Right renal cortex interstitium (tissue), 3 donors: ENCODE data around the gene LCOR. TPM values are rescaled to one million over a fixed set of nuclear protein-coding genes. Genes with fewer than 3 reads are reported as not detected.
"Not testable (repeated sequence)": the region's sequence is repeated elsewhere in the genome, so short reads cannot be mapped to it uniquely, and the experiment has no call there.

Experiments used
- DNase-seq, 3 donors: peaks; one replicate each; pipeline ENCODE4 v3.0.0-alpha.2; 2013; ENCODE audit warnings: low read depth in 3 of 3, low spot score in 2 of 3
- polyA plus RNA-seq, 3 donors: library from polyadenylated mRNA; unstranded; fragments of 120-200 nt; gene quantifications; one replicate each; pipeline ENCODE4 v1.2.1, GENCODE V29; 2013; ENCODE audit not compliant: insufficient read length in 3 of 3

Gene LCOR
- polyA plus RNA-seq, 3 donors, result 26.5 to 28.5 (median 28.5) TPM

- no peak for DNase-seq
Observed at GRCh38 chr10:96838529-96838928, 6.4 kb downstream of the LCOR start.

- DNase-seq, result no peak
Observed at GRCh38 chr10:96840841-96841518, 8.9 kb downstream of the LCOR start.

- DNase-seq, result no peak
Observed at GRCh38 chr10:96842896-96843723, 11.0 kb downstream of the LCOR start.

- no peak for DNase-seq
Observed at GRCh38 chr10:96843823-96844222, 11.7 kb downstream of the LCOR start.

DNA sequence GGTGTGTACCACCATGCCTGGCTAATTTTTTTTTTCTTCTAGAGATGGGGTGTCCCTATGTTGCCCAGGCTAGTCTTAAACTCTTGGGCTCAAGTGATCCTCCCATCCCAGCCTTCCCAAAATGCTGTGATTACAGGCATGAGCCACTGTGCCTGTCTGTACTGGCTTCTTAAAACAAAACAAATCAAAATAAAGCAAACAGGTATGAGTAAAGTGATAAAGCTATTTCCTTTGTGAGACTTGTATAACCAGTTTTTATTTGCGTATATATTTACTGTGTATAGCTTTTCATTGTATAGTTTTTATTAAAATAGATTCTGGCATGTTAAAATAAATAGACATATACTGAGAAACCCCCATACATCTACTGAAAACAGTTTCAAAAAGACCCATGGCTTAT, 14.3 kb downstream of the LCOR start:
- no peak for DNase-seq

GRCh38 chr10:96846926-96847325, 14.8 kb downstream of the LCOR start:
- DNase-seq, result no peak

DNA sequence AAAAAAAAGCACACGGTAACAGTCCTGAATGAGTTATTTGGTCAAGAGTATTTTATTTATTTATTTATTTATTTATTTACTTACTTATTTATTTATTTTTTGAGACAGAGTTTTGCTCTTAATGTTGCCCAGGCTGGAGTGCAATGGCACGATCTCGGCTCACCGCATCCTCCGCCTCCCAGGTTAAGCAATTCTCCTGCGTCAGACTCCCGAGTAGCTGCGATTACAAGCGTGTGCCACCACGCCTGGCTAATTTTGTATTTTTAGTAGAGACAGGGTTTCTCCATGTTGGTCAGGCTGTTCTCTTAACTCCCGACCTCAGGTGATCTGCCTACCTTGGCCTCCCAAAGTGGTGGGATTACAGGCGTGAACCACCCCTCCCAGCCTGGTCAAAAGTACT, 15.3 kb downstream of the LCOR start:
- not testable (repeated sequence) for DNase-seq

- no peak for DNase-seq
Observed at GRCh38 chr10:96850113-96850512, 18.0 kb downstream of the LCOR start.

DNA sequence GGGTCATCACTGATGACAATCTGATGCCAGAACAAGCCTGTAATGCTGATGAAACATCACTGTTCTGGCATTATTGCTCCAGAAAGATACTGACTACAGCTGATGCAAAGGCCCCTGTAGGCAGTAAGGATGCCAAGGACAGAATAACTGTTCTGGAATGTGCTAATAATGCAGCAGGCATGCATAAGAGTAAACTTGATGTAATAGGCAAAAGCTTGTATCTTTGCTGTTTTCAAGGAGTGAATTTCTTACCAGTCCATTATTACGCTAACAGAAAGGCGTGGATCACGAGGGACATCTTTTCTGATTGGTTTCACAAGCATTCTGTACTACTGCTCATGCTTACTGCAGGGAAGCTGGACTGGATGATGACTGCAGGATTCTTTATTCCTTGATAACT, 18.7 kb downstream of the LCOR start:
- DNase-seq, result no peak

DNA sequence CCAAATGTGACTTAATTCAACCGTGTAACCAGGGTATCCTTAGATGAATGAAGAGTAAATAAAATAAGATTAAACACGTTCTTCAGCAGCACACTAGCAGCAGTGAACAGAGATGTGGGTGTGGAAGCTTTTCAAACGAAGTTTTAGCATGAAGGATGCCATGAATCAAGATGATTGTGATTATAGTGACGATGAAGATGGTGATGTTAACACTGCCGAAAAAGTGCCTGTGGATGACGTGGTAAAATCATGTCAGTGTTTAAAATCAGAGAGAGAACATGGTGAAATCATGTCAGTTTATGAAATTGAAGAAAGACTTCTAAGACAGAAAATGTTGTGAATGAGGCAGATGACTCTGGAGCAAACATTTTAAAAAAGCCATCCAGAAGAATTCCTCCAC, 19.2 kb downstream of the LCOR start:
- DNase-seq, result no peak

DNA sequence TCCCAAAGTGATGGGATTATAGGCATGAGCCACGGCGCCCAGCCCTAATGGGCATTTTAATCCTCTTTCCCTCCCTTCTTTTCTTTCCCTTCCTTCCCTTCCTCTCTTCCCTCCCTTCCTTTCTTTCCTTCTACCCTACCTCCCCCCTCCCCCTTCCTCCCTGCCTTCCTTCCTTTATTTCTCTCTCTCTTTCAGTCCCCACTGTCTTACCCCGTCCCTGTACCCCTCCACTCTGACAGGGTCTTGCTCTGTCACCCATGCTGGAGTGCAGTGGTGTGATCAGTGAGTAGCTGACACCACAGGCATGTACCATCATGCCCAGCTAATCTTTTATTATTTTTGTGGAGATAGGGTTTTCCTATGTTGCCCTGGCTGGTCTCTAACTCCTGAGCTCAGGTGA, 24.2 kb downstream of the LCOR start:
- no peak for DNase-seq

DNA sequence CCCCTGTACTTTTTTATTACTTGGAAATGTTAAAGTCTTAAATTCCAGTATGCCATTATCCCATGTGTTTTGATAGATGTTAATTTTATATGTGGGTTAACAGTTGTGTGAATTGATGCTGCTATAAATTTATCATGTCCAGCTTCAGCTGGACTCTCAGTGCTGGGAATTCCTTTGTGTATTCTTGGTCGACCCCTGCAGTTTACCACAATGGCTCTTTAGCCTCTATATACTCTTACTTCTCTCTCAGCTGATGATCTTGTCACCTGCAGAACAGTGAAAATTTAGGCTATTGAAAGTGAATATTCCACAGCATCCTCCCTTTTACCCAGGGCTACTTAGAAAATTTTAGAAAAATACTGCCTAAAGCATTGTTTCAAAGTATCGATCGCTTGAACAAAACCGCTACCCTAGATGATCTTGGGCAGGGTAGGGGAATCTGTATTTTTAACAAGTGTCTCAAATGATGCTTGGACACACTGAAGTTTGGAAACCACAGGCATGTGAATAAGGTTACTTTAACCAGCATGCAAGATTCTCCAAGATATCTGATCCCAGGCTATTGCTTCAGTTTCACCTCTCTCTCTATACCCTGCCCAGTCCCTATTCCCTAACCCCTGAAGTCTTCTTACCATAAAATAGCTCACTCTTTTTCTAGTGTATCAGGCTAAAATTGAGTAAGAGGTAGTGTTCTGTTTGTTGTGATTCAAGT, 25.4 kb downstream of the LCOR start:
- DNase-seq, result no peak

DNA sequence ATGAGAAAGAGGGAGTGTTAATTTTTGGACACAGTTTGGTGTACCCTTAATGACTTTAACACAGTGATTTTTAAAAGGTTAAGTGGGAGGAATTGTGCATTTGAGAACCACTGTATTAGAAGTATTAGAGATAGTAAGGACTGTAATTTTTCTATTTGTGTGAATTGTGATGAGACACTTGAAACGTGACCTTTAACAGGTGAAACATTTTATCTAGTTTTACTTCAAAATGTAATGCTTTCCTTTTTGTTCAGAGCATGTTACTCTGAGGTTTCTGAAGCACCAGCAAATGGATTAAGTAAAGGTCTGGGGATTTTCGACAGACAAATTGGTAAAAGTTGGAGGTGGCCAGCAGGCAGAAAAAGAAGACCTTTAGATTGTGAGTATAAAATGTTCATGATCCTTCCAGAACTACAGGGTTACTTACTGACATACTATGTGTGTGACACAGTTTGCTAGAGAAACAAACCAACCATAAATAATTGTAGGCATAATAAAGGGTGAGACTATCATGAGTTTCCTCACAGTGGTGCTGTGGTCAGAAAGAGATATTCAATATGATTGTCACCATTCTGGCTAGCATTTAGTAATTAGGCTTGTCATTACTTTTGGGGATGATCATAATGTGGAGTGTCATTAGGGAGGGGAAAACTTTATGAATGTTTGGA, 26.1 kb downstream of the LCOR start:
- no peak for DNase-seq

GRCh38 chr10:96858706-96859050, 26.6 kb downstream of the LCOR start:
- no peak for DNase-seq

GRCh38 chr10:96860631-96861277, 28.7 kb downstream of the LCOR start:
- DNase-seq, result no peak

DNA sequence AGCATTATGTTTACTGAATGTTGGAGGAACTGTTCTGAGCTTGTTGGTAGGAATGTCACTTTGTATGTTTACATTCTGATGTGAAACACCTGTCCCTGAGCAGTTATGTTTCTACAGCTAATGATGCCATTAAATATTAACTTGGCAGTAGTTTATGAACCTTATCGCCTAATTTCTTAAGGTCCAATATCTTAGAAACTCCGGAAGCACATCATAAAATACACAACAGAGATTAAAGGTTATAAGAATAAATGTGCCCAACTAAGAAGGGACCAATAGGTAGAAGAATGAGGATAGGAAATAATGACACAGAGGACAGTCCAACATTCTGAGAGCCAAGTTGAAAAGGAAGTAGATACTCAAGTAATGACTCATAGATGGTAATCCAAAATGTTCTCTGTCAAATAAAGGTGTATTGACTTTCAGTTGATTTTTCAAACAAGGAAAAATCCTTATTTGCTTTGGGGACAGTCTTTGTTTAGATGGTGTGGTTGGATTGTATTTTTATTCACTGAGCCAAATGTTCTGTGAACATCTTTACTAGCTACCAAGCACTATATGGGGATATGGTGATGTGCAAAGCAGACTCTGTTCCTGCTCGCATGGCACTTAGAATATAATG, 31.9 kb downstream of the LCOR start:
- no peak for DNase-seq

DNA sequence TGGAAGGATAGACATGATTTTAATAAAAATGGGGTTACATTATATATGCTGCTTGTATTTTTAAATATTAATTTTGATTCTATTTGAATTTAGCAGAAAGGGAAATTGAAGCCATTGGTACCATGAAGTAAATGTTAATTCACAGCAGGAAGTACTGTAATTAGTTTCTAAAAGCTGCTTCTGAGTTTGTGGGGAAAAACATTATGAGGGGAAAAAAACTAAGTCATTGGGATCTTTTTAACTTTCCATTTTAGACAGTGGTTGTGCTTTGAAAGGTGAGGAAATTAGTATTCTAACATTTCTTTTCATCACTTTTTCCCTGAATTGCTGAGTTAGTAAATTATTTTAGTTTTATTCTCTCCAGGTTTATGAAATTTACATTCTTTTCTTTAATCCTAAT, 41.0 kb downstream of the LCOR start:
- DNase-seq, result no peak

- DNase-seq, result no peak
Observed at GRCh38 chr10:96873756-96874467, 41.8 kb downstream of the LCOR start.

DNA sequence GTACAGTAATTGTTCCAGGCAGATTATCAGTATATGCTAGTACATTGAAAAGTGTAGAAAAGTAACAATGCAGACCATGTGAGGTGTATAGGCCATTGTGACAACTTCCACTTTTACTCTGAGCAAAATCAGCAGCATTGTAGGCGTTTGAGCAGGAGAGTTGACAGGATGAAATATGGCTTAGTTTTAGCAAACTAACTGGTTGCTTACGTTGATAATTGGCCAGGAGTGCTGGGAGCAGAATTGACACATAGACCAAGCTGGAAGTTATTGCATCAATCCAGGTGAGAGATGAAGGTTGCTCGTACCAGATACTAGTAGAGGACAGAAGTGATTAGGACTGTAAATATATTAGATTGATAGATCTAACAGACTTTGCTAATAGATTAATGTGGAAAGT, 46.0 kb downstream of the LCOR start:
- DNase-seq, result no peak

GRCh38 chr10:96880575-96880974, 48.5 kb downstream of the LCOR start:
- no peak for DNase-seq
